ENCODE results near the gene CTIF.

Gene CTIF

GRCh38 chr18:48600456-48601090, 61.7 kb downstream of the CTIF start:
- no peak for DNase-seq (ENCODE audit: low read depth in 2 of 2)

DNA sequence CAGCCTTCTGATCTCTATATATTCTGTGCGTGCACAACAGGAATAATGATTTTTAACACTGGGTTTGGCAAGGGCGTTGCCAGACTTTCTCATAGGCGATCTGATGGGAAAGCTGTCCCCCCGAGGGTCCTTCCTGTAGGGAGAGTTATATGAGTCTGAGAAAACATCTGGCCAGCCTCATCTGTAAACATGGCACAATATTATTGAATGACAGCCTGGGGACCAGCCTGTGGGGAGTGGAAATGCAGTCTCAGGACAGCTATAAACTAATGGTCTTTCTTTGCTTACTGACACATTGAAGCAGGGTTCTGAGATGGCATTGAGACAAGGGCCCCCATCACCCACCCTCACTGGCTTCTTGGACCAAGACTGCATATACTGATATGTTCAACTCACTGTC, 62.5 kb downstream of the CTIF start:
- no peak for DNase-seq (ENCODE audit: low read depth in 2 of 2)

- DNase-seq (ENCODE audit: low read depth in 2 of 2) = no peak
Observed at GRCh38 chr18:48602759-48603390, 64.0 kb downstream of the CTIF start.

DNA sequence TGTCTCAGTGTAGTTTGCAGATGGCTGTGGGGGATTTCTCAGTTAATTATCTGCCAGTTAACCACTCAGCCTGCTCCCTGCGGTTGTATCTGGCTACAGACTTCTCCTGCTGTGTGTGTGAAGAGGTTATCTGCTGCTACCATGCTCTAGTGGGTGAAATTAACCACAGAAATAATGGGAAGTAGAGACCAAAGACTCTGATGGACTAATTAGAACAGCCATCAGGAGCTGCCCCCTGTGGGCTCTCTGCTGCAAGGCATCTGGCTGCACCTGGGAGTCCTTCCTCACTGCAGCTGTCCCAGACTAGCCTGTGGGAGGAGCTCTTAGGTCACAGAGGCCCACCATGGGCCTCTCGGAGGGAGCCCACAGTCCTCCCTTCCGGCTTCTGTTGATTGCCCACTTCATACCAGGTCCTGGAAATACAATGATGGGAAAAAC, 66.6 kb downstream of the CTIF start:
- no peak for DNase-seq (ENCODE audit: low read depth in 2 of 2)

- DNase-seq (ENCODE audit: low read depth in 2 of 2) = no peak
Observed at GRCh38 chr18:48607056-48607984, 68.5 kb downstream of the CTIF start.

DNA sequence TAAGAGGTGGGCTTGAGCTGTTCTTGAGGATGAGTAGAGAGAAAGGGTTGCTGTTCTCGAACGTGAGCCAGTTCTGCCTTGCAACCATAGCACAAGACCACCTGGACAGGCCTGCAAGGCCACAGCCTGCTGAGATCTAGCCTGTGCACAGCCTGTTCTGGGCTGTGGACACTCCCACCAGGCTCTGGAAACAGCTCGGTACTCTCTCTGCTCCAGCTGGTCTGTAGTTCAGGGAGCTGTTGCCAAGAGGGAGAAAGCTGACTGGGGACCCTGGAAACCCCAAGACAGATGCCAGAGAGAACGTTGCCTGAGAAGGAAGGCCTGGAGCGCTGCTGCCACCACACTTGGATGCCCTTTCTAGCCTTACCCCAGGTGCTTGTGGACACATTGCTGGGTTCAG, 69.8 kb downstream of the CTIF start:
- no peak for DNase-seq (ENCODE audit: low read depth in 2 of 2)

GRCh38 chr18:48609114-48609513, 70.3 kb downstream of the CTIF start:
- DNase-seq (ENCODE audit: low read depth in 2 of 2) = no peak

DNA sequence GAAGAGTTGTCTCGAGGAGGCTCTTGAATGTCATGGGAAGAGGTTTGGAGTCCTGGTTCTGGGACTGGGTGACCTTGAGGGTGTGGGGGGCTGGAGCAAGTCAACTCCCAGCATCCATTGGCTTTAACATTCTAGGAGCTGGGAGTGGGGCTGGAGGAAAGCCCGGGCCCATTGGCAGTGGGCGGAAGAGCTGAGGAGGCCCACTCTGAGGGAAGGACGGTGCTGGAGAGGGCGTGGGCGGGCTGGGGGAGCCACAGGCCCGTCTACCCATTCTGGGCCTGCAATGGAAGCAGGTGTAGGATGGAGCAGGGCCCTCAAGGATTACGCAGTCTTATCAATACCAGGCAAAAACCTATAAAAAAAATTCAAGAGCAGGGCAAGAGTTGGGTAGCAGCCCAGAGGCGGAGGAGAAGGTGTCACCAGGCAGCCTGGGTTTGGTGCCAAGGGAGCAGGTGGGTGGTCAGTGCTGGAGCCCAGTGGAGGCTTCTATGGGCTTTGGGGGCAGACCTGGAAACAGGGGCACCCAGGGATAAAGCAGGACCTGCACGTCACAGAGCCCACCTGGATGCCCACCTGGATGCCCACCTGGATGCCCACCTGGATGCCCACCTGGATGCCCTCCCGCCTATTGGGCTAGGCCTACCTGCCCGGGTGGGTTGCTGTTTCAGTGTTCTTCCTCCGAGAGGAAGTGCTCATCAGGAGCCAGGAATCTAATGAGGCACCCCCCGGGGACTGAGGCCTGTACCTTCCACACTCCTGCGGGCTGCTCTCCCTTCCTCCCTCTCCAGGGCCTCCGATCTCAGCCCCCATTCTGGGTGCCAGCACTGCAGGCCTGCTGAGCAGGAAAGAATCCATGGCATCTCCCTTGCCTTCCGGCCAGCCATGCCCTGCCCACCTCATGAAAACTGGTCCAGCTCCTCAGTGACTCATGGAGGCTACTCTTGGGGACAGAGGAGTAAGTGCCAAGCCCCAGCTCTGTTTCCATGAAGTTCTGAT, 71.3 kb downstream of the CTIF start:
- no peak for DNase-seq (ENCODE audit: low read depth in 2 of 2)

GRCh38 chr18:48611203-48611602, 72.4 kb downstream of the CTIF start:
- no peak for DNase-seq (ENCODE audit: low read depth in 2 of 2)

DNA sequence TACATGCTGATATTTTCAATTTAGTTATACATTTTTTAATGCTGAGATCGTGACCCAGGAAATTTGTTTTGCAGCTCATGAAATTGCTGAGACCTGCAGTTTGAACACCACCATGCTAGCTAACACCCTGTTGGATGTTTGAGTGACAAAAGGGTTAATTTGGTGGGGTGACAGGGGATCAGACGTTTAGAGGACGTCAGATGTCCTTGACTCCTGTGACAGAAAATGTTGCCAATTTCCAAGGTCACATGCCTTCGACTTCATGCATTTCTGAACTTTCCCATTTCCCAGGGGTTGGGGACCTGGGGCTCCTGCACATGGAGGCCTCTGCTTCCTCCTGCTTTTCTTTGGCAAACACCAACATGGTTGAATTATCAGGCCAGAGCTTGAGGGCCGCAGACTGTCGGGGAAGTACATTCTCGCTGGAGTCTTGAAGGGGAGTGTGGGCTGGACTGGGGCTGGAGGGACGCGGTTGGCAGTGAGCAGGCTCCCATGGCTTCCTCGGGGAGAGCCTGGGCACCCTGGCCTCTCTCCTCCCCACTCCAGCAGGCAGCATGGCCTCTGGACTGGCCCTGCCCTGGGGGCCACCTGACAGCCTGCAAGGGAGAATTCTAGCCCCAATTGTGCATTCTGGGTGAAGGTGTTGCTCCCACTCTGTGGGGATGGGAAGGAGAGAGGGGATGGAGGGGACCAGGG, 73.1 kb downstream of the CTIF start:
- no peak for DNase-seq (ENCODE audit: low read depth in 2 of 2)

DNA sequence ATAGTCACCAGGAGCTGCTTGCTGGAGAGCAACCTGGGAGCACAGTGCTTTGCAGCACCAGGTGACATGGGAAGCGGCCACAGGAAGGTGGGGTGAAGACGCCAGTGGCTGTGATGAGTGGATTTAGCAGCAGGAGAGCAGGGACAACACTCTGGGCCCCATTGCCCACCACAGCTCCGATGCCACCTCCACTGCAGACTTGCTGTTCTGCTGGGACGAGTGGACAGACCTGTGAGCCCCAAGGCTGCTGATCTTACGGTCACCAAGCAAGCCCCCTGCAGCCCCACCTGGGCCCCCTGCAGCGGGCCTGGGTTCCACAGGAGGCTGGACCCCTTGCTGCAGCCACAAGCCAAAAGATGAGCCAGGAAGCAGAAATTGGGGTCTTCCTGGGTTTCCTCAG, 73.7 kb downstream of the CTIF start:
- DNase-seq (ENCODE audit: low read depth in 2 of 2) = no peak

DNA sequence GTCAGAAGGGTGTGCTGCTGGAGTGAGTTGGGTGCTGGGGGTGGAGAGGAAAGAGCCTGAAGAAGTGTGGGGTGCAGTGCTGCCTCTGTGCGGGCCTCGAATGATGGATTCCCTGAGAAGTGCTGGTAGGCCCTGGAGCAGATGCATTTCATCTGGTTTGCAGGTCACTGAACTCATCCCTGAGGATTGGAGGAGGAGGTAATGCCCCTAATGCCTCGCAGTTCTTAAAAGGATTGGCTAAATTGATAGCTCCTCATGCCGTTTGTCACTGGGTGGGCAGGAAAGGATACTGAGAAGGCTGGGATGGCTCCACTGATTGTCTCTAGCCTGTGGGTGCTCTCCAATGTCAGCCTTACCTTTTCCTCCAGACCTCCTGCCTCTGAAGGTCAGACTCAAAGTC, 74.1 kb downstream of the CTIF start:
- no peak for DNase-seq (ENCODE audit: low read depth in 2 of 2)

DNA sequence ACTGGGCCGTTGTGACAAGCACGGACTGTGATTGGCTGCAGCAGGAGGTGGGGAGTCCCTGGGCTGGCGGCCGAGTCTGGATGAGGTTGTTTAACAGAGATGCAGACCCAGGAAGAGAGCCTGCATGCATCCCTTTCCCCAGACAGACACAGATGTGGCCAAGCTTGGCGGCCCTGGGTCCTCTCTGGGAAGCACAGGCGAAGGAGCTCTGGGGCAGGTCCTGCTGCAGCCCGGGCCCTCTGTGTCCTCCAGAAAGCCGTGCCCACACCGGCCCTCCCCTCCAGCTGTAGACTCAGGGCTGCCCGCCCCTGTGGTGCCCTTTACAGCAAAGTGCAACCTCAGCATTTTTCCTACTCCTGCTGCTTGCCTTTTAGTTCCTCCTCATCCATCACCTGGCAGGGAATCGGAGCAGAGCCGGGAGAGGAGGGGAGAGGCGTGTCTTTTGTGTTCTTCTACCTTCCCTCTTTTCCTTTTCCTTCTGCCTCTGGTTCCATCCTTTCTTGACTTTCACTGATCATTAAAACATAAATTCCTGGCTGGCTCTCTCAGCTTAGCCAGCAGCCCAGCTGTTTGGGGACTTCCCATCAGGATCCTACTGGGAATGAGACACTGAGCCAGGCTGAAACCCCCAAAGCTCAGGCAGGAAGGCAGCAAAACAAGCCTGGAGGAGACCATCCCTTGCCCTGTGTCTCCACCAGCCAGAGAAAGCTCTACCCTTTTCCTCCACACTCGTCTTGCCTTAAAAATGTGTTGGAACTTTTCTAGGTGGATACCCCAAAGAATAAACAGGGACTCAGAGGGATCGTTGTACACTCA, 75.0 kb downstream of the CTIF start:
- DNase-seq (ENCODE audit: low read depth in 2 of 2) = no peak

- DNase-seq (ENCODE audit: low read depth in 2 of 2) = no peak
Observed at GRCh38 chr18:48615566-48616401, 77.0 kb downstream of the CTIF start.

DNA sequence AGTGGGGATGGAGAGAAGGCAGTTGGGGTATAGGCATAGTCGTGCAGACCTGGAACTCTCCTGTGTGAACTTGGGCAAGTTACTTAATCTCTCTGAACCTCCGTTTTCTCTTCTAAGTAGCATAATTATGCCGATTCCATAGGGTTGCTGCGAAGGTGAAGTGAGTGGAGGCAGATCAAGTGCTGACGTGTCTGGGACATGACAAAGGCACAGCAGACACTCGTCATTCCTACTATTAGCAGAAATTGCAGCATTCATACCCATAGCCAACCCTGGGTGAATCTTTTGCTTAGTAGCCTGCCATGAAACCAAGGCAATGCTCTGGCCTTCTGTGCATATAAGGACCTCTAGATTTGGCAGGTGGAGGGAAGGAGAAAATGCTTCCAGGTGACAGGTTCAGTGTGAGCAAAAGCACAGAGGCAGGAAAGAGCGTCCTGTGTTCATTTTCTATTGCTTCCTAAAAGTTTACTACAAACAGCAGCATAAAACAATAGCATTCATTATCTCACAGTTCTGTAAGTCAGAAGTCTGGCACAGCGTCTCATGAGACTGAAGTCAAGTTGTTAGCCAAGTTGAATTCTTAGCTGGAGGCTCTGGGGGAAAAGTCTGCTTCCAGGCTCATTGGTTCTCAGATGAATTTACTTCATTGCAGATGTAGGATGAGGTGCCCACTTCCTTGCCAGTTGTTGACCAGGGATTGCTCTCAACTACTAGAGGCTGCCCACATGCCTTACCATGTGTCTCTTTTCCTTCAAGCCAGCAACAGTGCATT, 77.8 kb downstream of the CTIF start:
- DNase-seq (ENCODE audit: low read depth in 2 of 2) = no peak

DNA sequence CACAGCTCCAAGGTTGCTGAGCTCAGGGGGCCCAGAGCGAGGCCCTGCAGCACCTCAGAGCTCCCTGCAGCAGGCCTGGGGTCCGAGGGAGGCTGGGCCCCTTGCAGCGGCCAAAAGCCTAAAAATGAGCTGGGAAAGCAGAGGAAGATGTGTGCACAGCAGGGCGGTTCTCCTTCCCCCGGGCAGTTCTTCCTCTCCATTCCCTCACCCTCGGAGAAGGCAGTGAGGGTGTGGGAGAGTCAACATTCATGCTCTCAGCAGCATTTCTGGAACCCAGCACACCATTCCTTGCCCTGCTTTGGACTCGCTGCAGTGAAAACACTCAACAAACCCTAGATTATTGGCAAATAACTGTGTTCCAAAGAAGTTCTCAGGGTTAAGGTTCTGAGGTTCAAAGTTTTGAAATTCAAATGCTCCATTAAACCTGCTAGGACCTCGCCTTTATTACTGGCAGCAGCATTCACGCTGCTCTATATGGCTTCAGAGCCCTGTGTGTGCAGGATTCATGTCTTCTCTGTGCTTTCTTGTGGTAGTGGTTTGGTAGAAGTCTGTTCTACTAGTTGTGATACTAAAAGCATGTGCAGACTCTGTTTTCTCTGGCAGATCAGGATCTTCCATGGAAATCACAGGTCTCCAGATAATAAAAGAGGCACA, 79.1 kb downstream of the CTIF start:
- no peak for DNase-seq (ENCODE audit: low read depth in 2 of 2)

GRCh38 chr18:48619016-48619415, 80.2 kb downstream of the CTIF start:
- no peak for DNase-seq (ENCODE audit: low read depth in 2 of 2)

DNA sequence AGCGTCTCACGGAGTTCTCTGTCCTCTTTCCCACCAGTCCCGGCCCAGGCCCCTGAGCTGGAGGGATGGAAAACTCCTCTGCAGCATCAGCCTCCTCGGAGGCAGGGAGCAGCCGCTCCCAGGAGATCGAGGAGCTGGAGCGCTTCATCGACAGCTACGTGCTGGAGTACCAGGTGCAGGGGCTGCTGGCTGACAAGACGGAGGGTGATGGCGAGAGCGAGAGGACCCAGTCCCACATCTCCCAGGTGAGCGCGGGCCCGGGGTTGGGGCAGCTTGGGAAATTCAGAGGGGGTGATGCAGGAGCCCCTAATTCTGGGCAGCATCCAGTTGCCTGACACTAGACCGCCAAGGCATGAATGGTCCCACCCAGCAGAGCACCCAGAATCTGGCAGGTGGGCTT, 80.7 kb downstream of the CTIF start:
- DNase-seq (ENCODE audit: low read depth in 2 of 2) = no peak

Measured in stimulated activated CD8-positive, alpha-beta memory T cell treated with anti-CD3 and anti-CD28 coated beads, Interleukin-7, amount 100 ng/mL, for 4 hours (primary cell).